HCEC 1CT (cell line): ENCODE results near the gene KHSRP.
A peak's percentile ranks its signal among the peaks of the same experiment; 100 is the strongest.
"Not testable (repeated sequence)": the region's sequence is repeated elsewhere in the genome, so short reads cannot be mapped to it uniquely, and the experiment has no call there.

ENCODE experiments used
- DNase-seq: peaks from one replicate; pipeline ENCODE4 v3.0.0-alpha.2; 2017

Gene KHSRP

GRCh38 chr19:6450166-6450565, 25.6 kb upstream of the KHSRP start:
- DNase-seq = no peak

- DNase-seq = no peak
Observed at GRCh38 chr19:6448045-6448444, 23.4 kb upstream of the KHSRP start.

- no peak for DNase-seq
Observed at GRCh38 chr19:6446452-6446851, 21.8 kb upstream of the KHSRP start.

- DNase-seq = no peak
Observed at GRCh38 chr19:6443986-6444385, 19.4 kb upstream of the KHSRP start.

GRCh38 chr19:6442087-6442688, 17.6 kb upstream of the KHSRP start:
- no peak for DNase-seq

GRCh38 chr19:6440905-6441304, 16.3 kb upstream of the KHSRP start:
- no peak for DNase-seq

GRCh38 chr19:6439743-6440142, 15.1 kb upstream of the KHSRP start:
- no peak for DNase-seq

- no peak for DNase-seq
Observed at GRCh38 chr19:6433663-6434062, 9.1 kb upstream of the KHSRP start, which contains the start of gene SLC25A41. TSS of gene SLC25A41 (minus strand) at chr19:6433763. CDS start at chr19:6433693, 70 bp downstream.

- DNase-seq = no peak
Observed at GRCh38 chr19:6433165-6433564, 8.6 kb upstream of the KHSRP start.

- no peak for DNase-seq
Observed at GRCh38 chr19:6431891-6432290, 7.3 kb upstream of the KHSRP start.

GRCh38 chr19:6429419-6430221, 5.0 kb upstream of the KHSRP start:
- DNase-seq = no peak

- not testable (repeated sequence) for DNase-seq
Observed at GRCh38 chr19:6428692-6429418, 4.2 kb upstream of the KHSRP start.

- DNase-seq = no peak
Observed at GRCh38 chr19:6427131-6427530, 2.5 kb upstream of the KHSRP start.

- no peak for DNase-seq
Observed at GRCh38 chr19:6425732-6426620, 1.4 kb upstream of the KHSRP start.

- peak; percentile 100 for DNase-seq
Observed at GRCh38 chr19:6424939-6425731, 524 bp upstream of the KHSRP start.

GRCh38 chr19:6423499-6424194, 964 bp downstream of the KHSRP start:
- peak; percentile 47 for DNase-seq

GRCh38 chr19:6421075-6422014, 3.3 kb downstream of the KHSRP start:
- DNase-seq = no peak

GRCh38 chr19:6418562-6418932, 6.1 kb downstream of the KHSRP start:
- DNase-seq = no peak

- DNase-seq = peak; percentile 23
Observed at GRCh38 chr19:6417713-6418561, 6.7 kb downstream of the KHSRP start.
